Fibroblast of villous mesenchyme (primary cell): ENCODE measurements around the gene ARHGEF12. TPM values are rescaled to one million over a fixed set of nuclear protein-coding genes. Genes with fewer than 3 reads are reported as not detected.

Experiments used
- DNase-seq: peaks from one replicate; pipeline ENCODE4 v3.0.0-alpha.2; 2010; ENCODE audit warnings: low read depth
- H3K4me3 ChIP-seq: 2 replicates; pipeline ENCODE4 v1.5.1; 2011; ENCODE audit warnings: low read depth, mild to moderate bottlenecking, low read length
- total RNA-seq: library from RNA; depleted of rRNA; stranded (reverse); fragments of >200 nt; gene quantifications from 2 replicates; pipeline ENCODE4 v1.2.3, GENCODE V29; 2012
- TF ChIP-seq, protein P1 (sequence below): IDR thresholded peaks from 2 replicates; pipeline ENCODE4 v1.5.1; 2012; ENCODE audit warnings: low read depth, mild to moderate bottlenecking, low read length; ENCODE audit not compliant: insufficient read depth

The ARHGEF12 gene
- total RNA-seq, 1 donor: 143 TPM

DNA sequence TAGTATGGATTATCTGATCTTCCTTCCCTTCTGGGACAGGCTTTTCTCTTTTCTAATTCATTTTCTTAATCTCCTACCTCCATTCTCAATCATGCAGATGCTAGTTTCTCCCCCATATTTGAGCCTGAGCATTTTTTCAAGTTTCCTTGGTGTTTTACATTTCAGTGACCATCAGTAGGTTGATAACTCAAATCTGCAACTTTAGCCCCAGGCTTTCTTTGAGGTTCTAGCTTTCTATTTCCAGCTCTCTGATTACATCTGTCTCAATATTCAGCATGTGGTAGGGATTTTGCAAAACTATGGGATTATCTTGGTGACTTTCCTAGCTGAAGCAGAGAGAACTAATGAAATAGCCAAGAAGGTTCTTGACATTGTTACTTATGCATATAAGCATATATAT lies 67.8 kb downstream of the ARHGEF12 start:
- H3K4me3 ChIP-seq: no peak overlapping the region
- TF ChIP-seq, protein P1, sequence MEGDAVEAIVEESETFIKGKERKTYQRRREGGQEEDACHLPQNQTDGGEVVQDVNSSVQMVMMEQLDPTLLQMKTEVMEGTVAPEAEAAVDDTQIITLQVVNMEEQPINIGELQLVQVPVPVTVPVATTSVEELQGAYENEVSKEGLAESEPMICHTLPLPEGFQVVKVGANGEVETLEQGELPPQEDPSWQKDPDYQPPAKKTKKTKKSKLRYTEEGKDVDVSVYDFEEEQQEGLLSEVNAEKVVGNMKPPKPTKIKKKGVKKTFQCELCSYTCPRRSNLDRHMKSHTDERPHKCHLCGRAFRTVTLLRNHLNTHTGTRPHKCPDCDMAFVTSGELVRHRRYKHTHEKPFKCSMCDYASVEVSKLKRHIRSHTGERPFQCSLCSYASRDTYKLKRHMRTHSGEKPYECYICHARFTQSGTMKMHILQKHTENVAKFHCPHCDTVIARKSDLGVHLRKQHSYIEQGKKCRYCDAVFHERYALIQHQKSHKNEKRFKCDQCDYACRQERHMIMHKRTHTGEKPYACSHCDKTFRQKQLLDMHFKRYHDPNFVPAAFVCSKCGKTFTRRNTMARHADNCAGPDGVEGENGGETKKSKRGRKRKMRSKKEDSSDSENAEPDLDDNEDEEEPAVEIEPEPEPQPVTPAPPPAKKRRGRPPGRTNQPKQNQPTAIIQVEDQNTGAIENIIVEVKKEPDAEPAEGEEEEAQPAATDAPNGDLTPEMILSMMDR: no peak
- DNase-seq: no peak

DNA sequence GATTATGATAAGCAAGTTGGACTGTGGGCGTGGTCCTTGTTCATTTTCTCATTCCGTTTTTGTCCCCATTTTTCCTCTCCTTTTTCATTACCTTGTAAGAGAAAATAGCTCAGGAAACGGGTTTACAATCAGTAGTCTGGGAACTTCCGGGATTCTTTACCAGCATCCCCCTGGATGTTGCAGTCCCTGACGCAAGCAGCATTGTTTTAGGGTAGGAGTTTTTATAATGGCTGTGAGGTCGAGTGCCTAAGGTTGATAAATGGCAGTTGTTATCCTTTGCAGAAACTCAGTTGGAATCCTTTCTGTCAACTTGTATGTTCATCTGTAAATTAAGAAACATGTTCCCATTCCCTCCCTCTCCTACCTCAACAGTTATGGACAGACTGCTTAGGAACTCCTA lies 68.3 kb downstream of the ARHGEF12 start:
- H3K4me3 ChIP-seq: no peak overlapping the region
- DNase-seq: peak; percentile 61
- TF ChIP-seq, protein P1: no peak

DNA sequence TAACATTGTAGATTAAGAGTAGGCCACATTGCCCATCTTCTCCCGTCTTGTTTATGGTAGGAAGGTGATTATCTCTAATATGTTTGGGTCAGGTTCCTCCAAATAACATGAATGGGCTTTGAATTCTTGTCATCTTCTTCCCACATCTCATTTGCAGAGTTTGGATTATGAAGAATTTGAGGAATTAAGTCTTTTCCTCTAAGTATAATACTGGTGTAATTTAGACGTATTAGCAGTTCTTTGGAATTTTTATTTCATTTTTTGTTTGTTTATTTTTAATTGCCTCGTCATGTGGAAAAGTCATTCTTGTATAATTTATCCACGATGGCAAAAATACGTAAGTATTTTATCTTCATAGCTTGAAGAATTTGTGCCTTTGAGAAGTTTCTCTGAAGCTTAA lies 73.4 kb downstream of the ARHGEF12 start:
- TF ChIP-seq, protein P1: no peak
- no peak for DNase-seq
- H3K4me3 ChIP-seq: no peak overlapping the region

DNA sequence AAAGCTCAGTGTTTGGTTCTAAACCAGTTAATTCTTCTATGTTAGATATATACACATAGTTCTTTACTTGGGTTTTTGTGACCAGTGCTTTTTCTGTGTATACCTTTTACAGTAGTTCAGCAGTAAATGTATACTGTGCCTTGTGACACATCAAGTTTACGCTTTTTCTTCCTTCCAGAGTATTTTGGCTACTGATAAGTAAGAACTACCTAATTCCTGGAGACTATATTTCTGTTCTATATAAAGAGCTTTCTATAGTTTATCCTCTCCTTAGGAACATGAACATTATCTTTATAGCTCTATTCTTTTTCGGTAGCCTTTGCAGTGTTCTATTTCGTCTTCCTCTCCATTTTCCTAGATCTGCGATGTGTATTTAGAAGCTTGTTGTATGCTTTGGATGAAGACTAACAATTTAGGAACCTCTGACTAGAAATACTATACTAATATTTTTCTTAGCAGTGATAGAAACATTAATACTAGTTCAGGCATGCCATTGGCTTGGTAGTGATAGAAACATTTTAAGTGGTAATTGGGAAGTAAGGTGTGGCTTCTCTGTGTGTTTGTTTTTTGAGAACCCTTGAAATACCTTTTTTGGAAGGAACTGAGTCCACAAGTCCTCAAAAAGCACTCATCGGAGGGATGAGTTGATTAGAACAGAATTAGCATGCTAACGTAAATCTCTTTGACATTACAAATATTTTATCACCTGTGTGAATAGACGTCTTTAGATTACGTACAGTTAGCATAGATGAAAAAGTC lies 74.6 kb downstream of the ARHGEF12 start:
- TF ChIP-seq, protein P1: no peak
- no peak overlapping the region for H3K4me3 ChIP-seq
- DNase-seq: no peak

DNA sequence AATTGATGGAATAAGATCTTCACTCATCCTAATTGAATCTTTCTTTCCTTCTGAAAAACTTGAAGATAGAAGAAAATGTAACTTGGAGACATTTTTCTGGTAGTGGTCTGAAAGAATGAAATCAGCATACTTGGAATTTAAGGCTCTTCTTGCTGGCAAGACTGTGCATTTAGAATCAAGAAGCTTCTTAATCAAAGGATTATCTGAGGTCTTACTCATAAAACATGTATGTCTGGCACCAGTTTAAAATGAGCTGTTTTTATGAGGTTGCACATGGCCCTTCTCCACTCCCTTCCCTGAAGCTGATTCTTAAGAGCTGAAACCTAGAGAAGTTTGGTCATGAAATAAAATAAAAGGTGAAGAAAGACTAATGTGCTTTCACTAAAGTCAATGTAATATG lies 77.3 kb downstream of the ARHGEF12 start:
- peak; percentile 89 for DNase-seq
- no peak overlapping the region for H3K4me3 ChIP-seq
- TF ChIP-seq, protein P1: no peak

GRCh38 chr11:120420572-120420971 lies 84.4 kb downstream of the ARHGEF12 start:
- H3K4me3 ChIP-seq: no peak overlapping the region
- no peak for DNase-seq
- TF ChIP-seq, protein P1: no peak
